ENCODE measurements around the gene LRRC43. TPM values are rescaled to one million over a fixed set of nuclear protein-coding genes. Genes with fewer than 3 reads are reported as not detected.

Gene LRRC43
- total and polyA plus RNA-seq, 10 of the 15 experiments (the other 5 are each of a cell fraction or from before 2014, with no cell fraction given) = 0.23 TPM; not detected in 9

GRCh38 chr12:122167356-122167925 lies 15.5 kb upstream of the LRRC43 start:
- ATAC-seq = no peak
- Histone ChIP-seq H4K20me1 (ENCODE audit: control insufficient read depth, insufficient read depth) (no peaks in the 10 kb centered on the region), H3K27me3 (replicated peaks in 1 of 2; ENCODE audit: control insufficient read depth in 2 of 2, insufficient read depth in 2 of 2, low read length in 1 of 2) (no peaks in the 10 kb centered on the region), H3K9me3 (replicated peaks; ENCODE audit: control insufficient read depth, insufficient read depth, low read length) (no peaks in the 10 kb centered on the region), H3K4me1 (ENCODE audit: control insufficient read depth, insufficient read depth, low read length) (peaks cover 28% of the 10 kb centered on the region), H3K27ac (ENCODE audit: control insufficient read depth, insufficient read depth) (no peak overlapping the region), H3K4me2 (ENCODE audit: control insufficient read depth, insufficient read depth) (peak overlapping the region; percentile 90), H3K36me3 (ENCODE audit: control insufficient read depth in 2 of 2, insufficient read depth in 2 of 2, low read length in 1 of 2) (no peaks in the 10 kb centered on the region), H3K9ac (ENCODE audit: control insufficient read depth, insufficient read depth, low read length) (no peak overlapping the region), H3K4me3 (peak overlapping the region; percentile 21; the same call in 1 of the 2 replicates), H2AFZ (ENCODE audit: control insufficient read depth, low read depth, low read length) (no peak overlapping the region), H3K79me2 (ENCODE audit: control insufficient read depth, insufficient read depth, low read length) (no peaks in the 10 kb centered on the region)
- FAIRE-seq = no peak
- CTCF ChIA-PET = interaction anchor here (0.9 to 1.3 kb wide), 4 partner anchors 14 to 249 kb away, joined by 3 to 4 read pairs (median 3); partner anchors contain the start of gene CFAP251
- SMC1A ChIA-PET (ENCODE audit: uncharacterized antibody, unreplicated experiment) = interaction anchor here (0.8 to 1.6 kb wide), 7 partner anchors 9 to 373 kb away, joined by 3 to 6 read pairs (median 3); partner anchors contain the start of gene RHOF
- BruUV-seq (replicated peaks) = no TSS peak
- RAD21 ChIA-PET (ENCODE audit: unreplicated experiment) = interaction anchor here (0.9 to 1.0 kb wide), 2 partner anchors 45 to 175 kb away, joined by 3 read pairs; no protein-coding TSS in a partner anchor
- intact Hi-C loops (cut with micrococcal nuclease; ENCODE audit: unreplicated experiment) = no loop called here
- TF ChIP-seq TARDBP (IDR thresholded peaks at IDR 0.05; ENCODE audit: borderline replicate concordance) = no peak
- TF ChIP-seq MEF2A (IDR thresholded peaks at IDR 0.05; ENCODE audit: insufficient read depth, low read depth, low read length) = no peak
- no peak for TF ChIP-seq HDAC2 (IDR thresholded peaks at IDR 0.05)
- no peak for TF ChIP-seq SKIL (IDR thresholded peaks at IDR 0.05; ENCODE audit: low read depth, poor library complexity, severe bottlenecking)
- TF ChIP-seq ZNF384 (IDR thresholded peaks at IDR 0.05; ENCODE audit: borderline replicate concordance, low read depth, low read length) = no peak
- no peak for TF ChIP-seq POLR2A (IDR thresholded peaks at IDR 0.05; ENCODE audit: low read depth, low read length)
- no peak for TF ChIP-seq NFYA (IDR thresholded peaks at IDR 0.05; ENCODE audit: borderline replicate concordance, low read depth, low read length)
- TF ChIP-seq FOXK2 (IDR thresholded peaks at IDR 0.05) = no peak
- TF ChIP-seq NKRF (conservative IDR thresholded peaks at IDR 0.05) = no peak
- no peak for TF ChIP-seq PRDM15 (CRISPR knock-in tag; IDR thresholded peaks at IDR 0.05)
- no peak for TF ChIP-seq NFYB (IDR thresholded peaks at IDR 0.05; ENCODE audit: insufficient read depth, low read depth, low read length)
- TF ChIP-seq RCOR1 (conservative IDR thresholded peaks at IDR 0.05; ENCODE audit: low read depth, low read length) = no peak
- TF ChIP-seq SMARCA5 (IDR thresholded peaks at IDR 0.05) = no peak
- TF ChIP-seq YBX1 (IDR thresholded peaks at IDR 0.05) = no peak
- TF ChIP-seq EGR1 (IDR thresholded peaks at IDR 0.05; ENCODE audit: borderline replicate concordance in 1 of 2, low read depth in 2 of 2, low read length in 2 of 2) = no peak
- TF ChIP-seq POLR2AphosphoS5 (IDR thresholded peaks at IDR 0.05; ENCODE audit: low read length) = no peak
- DNase-seq (ENCODE audit: low read depth, low spot score) = no peak
- in situ Hi-C loops (cut with MboI) = no loop called here
- WGBS (ENCODE audit: insufficient coverage, insufficient replicate concordance, low lambda C conversion rate, missing lambda C conversion rate) = 63% methylated on average over 10 of the region's 10 CpGs
- POLR2A ChIA-PET = interaction anchor here (0.6 kb wide), 1 partner anchor 14 kb away, joined by 3 read pairs; no protein-coding TSS in a partner anchor

Data from GM12878 (cell line).